IPS-NIHi7 (cell line): ENCODE data around the gene EHD1.

Experiments used
- DNase-seq: peaks from one replicate; pipeline ENCODE4 v3.0.0; 2012; ENCODE audit warnings: mixed read lengths; ENCODE audit errors: extremely low spot score

EHD1 gene

GRCh38 chr11:64910451-64911093, 32.2 kb upstream of the EHD1 start:
- DNase-seq = no peak

GRCh38 chr11:64909653-64910343, 31.4 kb upstream of the EHD1 start:
- no peak for DNase-seq

GRCh38 chr11:64908766-64909165, 30.3 kb upstream of the EHD1 start:
- DNase-seq = no peak

- DNase-seq = no peak
These were observed 27.9 kb upstream of the EHD1 start for GRCh38 chr11:64906314-64906635.

- no peak for DNase-seq
These were observed 27.3 kb upstream of the EHD1 start for GRCh38 chr11:64905516-64906313.

- no peak for DNase-seq
These were observed 24.9 kb upstream of the EHD1 start for GRCh38 chr11:64903291-64903833.

GRCh38 chr11:64902102-64902900, 23.9 kb upstream of the EHD1 start:
- no peak for DNase-seq

- DNase-seq = no peak
These were observed 22.4 kb upstream of the EHD1 start for GRCh38 chr11:64900774-64901173.

GRCh38 chr11:64900263-64900678, 21.9 kb upstream of the EHD1 start:
- DNase-seq = no peak

GRCh38 chr11:64898541-64898940, 20.1 kb upstream of the EHD1 start:
- DNase-seq = no peak

- no peak for DNase-seq
These were observed 19.6 kb upstream of the EHD1 start for GRCh38 chr11:64898076-64898445.

- DNase-seq = no peak
These were observed 19.1 kb upstream of the EHD1 start for GRCh38 chr11:64897381-64898075.

- no peak for DNase-seq
These were observed 18.1 kb upstream of the EHD1 start for GRCh38 chr11:64896448-64897022.

- DNase-seq = no peak
These were observed 16.5 kb upstream of the EHD1 start for GRCh38 chr11:64894812-64895452.

- peak; percentile 96 for DNase-seq
These were observed 15.8 kb upstream of the EHD1 start for GRCh38 chr11:64894070-64894811.

- DNase-seq = no peak
These were observed 15.0 kb upstream of the EHD1 start for GRCh38 chr11:64893194-64894069.

- DNase-seq = no peak
These were observed 14.4 kb upstream of the EHD1 start for GRCh38 chr11:64892838-64893193.

- DNase-seq = no peak
These were observed 14.0 kb upstream of the EHD1 start for GRCh38 chr11:64892411-64892831.

- DNase-seq = no peak
These were observed 13.5 kb upstream of the EHD1 start for GRCh38 chr11:64891880-64892279.
